GM12865 (cell line): ENCODE data around the gene KANK3.
"Not testable (repeated sequence)": the region's sequence is repeated elsewhere in the genome, so short reads cannot be mapped to it uniquely, and the experiment has no call there.

Experiments used
- DNase-seq: peaks from one replicate; pipeline ENCODE4 v3.0.0; 2010; ENCODE audit warnings: low read depth
- H3K4me3 ChIP-seq: 2 replicates; pipeline ENCODE4 v1.5.1; 2011; ENCODE audit warnings: mild to moderate bottlenecking, low read depth, low read length, control low read depth
- CTCF ChIP-seq: IDR thresholded peaks from 2 replicates; pipeline ENCODE4 v1.5.1; 2011; ENCODE audit warnings: low read length, control low read depth, low read depth, inconsistent platforms; ENCODE audit not compliant: insufficient read depth; ENCODE audit errors: missing control alignments

Gene KANK3

GRCh38 chr19:8363803-8364771, 21.0 kb upstream of the KANK3 start, which contains the start of gene ANGPTL4:
TSS of gene ANGPTL4 (plus strand) at chr19:8364155. CDS start at chr19:8364322, 167 bp downstream.
- H3K4me3 ChIP-seq: no peak within 1 kb of the TSS
- no peak for TF ChIP-seq CTCF
- no peak for DNase-seq

- DNase-seq: no peak
- H3K4me3 ChIP-seq: no peak overlapping the region
- TF ChIP-seq CTCF: no peak
These were observed 19.1 kb upstream of the KANK3 start for GRCh38 chr19:8361921-8362793.

GRCh38 chr19:8360196-8360595, 17.1 kb upstream of the KANK3 start:
- TF ChIP-seq CTCF: no peak
- H3K4me3 ChIP-seq: no peak overlapping the region
- DNase-seq: no peak

GRCh38 chr19:8358948-8359347, 15.9 kb upstream of the KANK3 start:
- no peak for TF ChIP-seq CTCF
- H3K4me3 ChIP-seq: no peak overlapping the region
- no peak for DNase-seq

- DNase-seq: no peak
- no peak overlapping the region for H3K4me3 ChIP-seq
- TF ChIP-seq CTCF: no peak
These were observed 14.0 kb upstream of the KANK3 start for GRCh38 chr19:8357007-8357521.

- no peak overlapping the region for H3K4me3 ChIP-seq
- TF ChIP-seq CTCF: no peak
- DNase-seq: no peak
These were observed 12.8 kb upstream of the KANK3 start for GRCh38 chr19:8355631-8356402.

- not testable (repeated sequence) for H3K4me3 ChIP-seq, DNase-seq
These were observed 9.8 kb upstream of the KANK3 start for GRCh38 chr19:8352845-8353244.
